GM23338 (cell line): ENCODE data around the gene PUS7. TPM values are rescaled to one million over a fixed set of nuclear protein-coding genes. Genes with fewer than 3 reads are reported as not detected.

Source experiments
- ATAC-seq: fragments of 200-7000 bp; cut with Tn5 transposase; 3 replicates; pipeline ENCODE4 v1.9.1; 2020
- DNase-seq: peaks from one replicate; pipeline ENCODE4 v3.0.0-alpha.2; 2015; ENCODE audit warnings: low spot score
- H2AFZ ChIP-seq: fragments of 200-600 bp; sonication (generic); 2 replicates; pipeline ENCODE4 v1.8.0; 2016; ENCODE audit warnings: antibody characterized with exemption, mild to moderate bottlenecking, moderate library complexity
- H3F3A ChIP-seq: fragments of 200-600 bp; sonication (generic); replicated peaks from 2 replicates; pipeline ENCODE4 v1.8.0; 2017; ENCODE audit warnings: antibody characterized with exemption, mixed run types, low read depth
- H3K27ac ChIP-seq: fragments of 200-600 bp; sonication (generic); 2 replicates; pipeline ENCODE4 v1.6.1; 2016; ENCODE audit warnings: low read depth
- H3K27me3 ChIP-seq: fragments of 200-600 bp; sonication (generic); 2 replicates; pipeline ENCODE4 v1.8.0; 2016; ENCODE audit warnings: mild to moderate bottlenecking, mixed run types, moderate library complexity; ENCODE audit not compliant: insufficient read depth
- H3K36me3 ChIP-seq: fragments of 200-600 bp; sonication (generic); 2 replicates; pipeline ENCODE4 v1.8.0; 2016; ENCODE audit warnings: mild to moderate bottlenecking; ENCODE audit not compliant: insufficient read depth
- H3K4me1 ChIP-seq: fragments of 200-600 bp; sonication (generic); 2 replicates; pipeline ENCODE4 v1.8.0; 2016; ENCODE audit warnings: mild to moderate bottlenecking, moderate library complexity; ENCODE audit not compliant: insufficient read depth
- H3K4me2 ChIP-seq: fragments of 200-600 bp; sonication (generic); 2 replicates; pipeline ENCODE4 v1.7.1; 2017; ENCODE audit warnings: mixed run types
- H3K4me3 ChIP-seq: fragments of 200-600 bp; sonication (generic); 2 replicates; pipeline ENCODE4 v1.6.1; 2016; ENCODE audit warnings: mixed run types
- H3K79me2 ChIP-seq: fragments of 200-600 bp; sonication (generic); replicated peaks from 2 replicates; pipeline ENCODE4 v1.8.0; 2017; ENCODE audit warnings: mild to moderate bottlenecking; ENCODE audit not compliant: insufficient read depth
- H3K9me2 ChIP-seq: fragments of 200-600 bp; sonication (generic); 2 replicates; pipeline ENCODE4 v1.8.0; 2017; ENCODE audit not compliant: insufficient read depth
- H4K20me1 ChIP-seq: fragments of 200-600 bp; sonication (generic); replicated peaks from 2 replicates; pipeline ENCODE4 v1.8.0; 2017; ENCODE audit warnings: mild to moderate bottlenecking; ENCODE audit not compliant: insufficient read depth
- H3K27ac Mint-ChIP-seq: 2 replicates; pipeline ENCODE4 v1.8.0; 2020; ENCODE audit warnings: inconsistent platforms, mild to moderate bottlenecking, moderate library complexity, mixed read lengths
- H3K27me3 Mint-ChIP-seq: 3 replicates; pipeline ENCODE4 v1.8.0; 2022; ENCODE audit warnings: low read depth, mild to moderate bottlenecking, moderate library complexity, mixed read lengths, inconsistent platforms; ENCODE audit not compliant: insufficient read depth, poor library complexity
- H3K36me3 Mint-ChIP-seq: 3 replicates; pipeline ENCODE4 v1.8.0; 2021; ENCODE audit warnings: low read depth, mild to moderate bottlenecking, inconsistent platforms, moderate library complexity, mixed read lengths
- H3K4me1 Mint-ChIP-seq: 3 replicates; pipeline ENCODE4 v1.8.0; 2020; ENCODE audit warnings: mild to moderate bottlenecking, inconsistent platforms, mixed read lengths
- H3K4me3 Mint-ChIP-seq: 3 replicates; pipeline ENCODE4 v1.8.0; 2021; ENCODE audit warnings: moderate library complexity, mild to moderate bottlenecking, inconsistent platforms, mixed read lengths
- H3K9me3 Mint-ChIP-seq: 3 replicates; pipeline ENCODE4 v1.8.0; 2020; ENCODE audit warnings: moderate library complexity, mild to moderate bottlenecking, inconsistent platforms, mixed read lengths
- CREB1 ChIP-seq: fragments of 250-450 bp; sonication (Bioruptor Pico); IDR thresholded peaks from 2 replicates; pipeline ENCODE4 v1.5.0; 2020; ENCODE audit warnings: low read depth, mild to moderate bottlenecking, moderate library complexity
- EZH2 ChIP-seq: fragments of 200-600 bp; sonication (generic); IDR thresholded peaks from one replicate; pipeline ENCODE4 v1.8.0; 2017; ENCODE audit warnings: antibody characterized with exemption, mild to moderate bottlenecking, low read depth; ENCODE audit not compliant: unreplicated experiment
- EZH2phosphoT487 ChIP-seq: fragments of 200-600 bp; sonication (generic); IDR thresholded peaks from one replicate; pipeline ENCODE4 v1.8.1; 2018; ENCODE audit warnings: antibody characterized with exemption; ENCODE audit not compliant: unreplicated experiment
- JUNB ChIP-seq: IDR thresholded peaks from one replicate; pipeline ENCODE4 v1.6.1; 2016; ENCODE audit warnings: antibody characterized with exemption; ENCODE audit not compliant: unreplicated experiment
- NANOG ChIP-seq: IDR thresholded peaks from 2 replicates; pipeline ENCODE4 v1.6.1; 2016; ENCODE audit warnings: antibody characterized with exemption, borderline replicate concordance
- POLR2AphosphoS5 ChIP-seq: IDR thresholded peaks from 2 replicates; pipeline ENCODE4 v1.6.1; 2016; ENCODE audit warnings: antibody characterized with exemption, low read depth
- STAT1 ChIP-seq: IDR thresholded peaks from one replicate; pipeline ENCODE4 v1.6.1; 2016; ENCODE audit warnings: antibody characterized with exemption; ENCODE audit not compliant: unreplicated experiment
- ZNF114 ChIP-seq: fragments of 250-450 bp; sonication (Bioruptor Pico); IDR thresholded peaks from 2 replicates; pipeline ENCODE4 v1.5.0; 2020; ENCODE audit warnings: mild to moderate bottlenecking, moderate library complexity
- ZNF331 ChIP-seq: fragments of 250-450 bp; sonication (Bioruptor Pico); IDR thresholded peaks from 2 replicates; pipeline ENCODE4 v1.5.0; 2020; ENCODE audit warnings: low read depth, mild to moderate bottlenecking, moderate library complexity
- polyA plus RNA-seq: library from polyadenylated mRNA; unstranded; fragments of >200 nt; fragmentation: Nextera tagmentation; extraction: Ambion mirVana; gene quantifications from 2 replicates; pipeline ENCODE4 v1.2.1, GENCODE V29; 2016
- total RNA-seq: library from RNA; depleted of rRNA; stranded (reverse); fragments of >200 nt; shearing (Covaris generic); gene quantifications from 2 replicates; pipeline ENCODE4 v1.2.3, GENCODE V29; 2014
- TF ChIP-seq, protein P1 (sequence below): IDR thresholded peaks from 2 replicates; pipeline ENCODE4 v1.6.1; 2016; ENCODE audit warnings: antibody characterized with exemption
- TF ChIP-seq, protein P2 (sequence below): IDR thresholded peaks from one replicate; pipeline ENCODE4 v1.6.1; 2018; ENCODE audit warnings: antibody characterized with exemption; ENCODE audit not compliant: unreplicated experiment
- TF ChIP-seq, protein P3 (sequence below), 2 experiments: fragments of 200-600 bp in 1 of 2; sonication (generic) in 1 of 2; conservative IDR thresholded peaks; 2 replicates each; pipeline versions ENCODE4 v1.5.1 to v1.6.1; 2016 to 2017; ENCODE audit warnings: antibody characterized with exemption in 2 of 2, low read depth in 2 of 2, mild to moderate bottlenecking in 2 of 2, moderate library complexity in 1 of 2
- TF ChIP-seq, protein P4 (sequence below): fragments of 250-450 bp; sonication (Bioruptor Pico); IDR thresholded peaks from 2 replicates; pipeline ENCODE4 v1.5.0; 2020; ENCODE audit warnings: mild to moderate bottlenecking, moderate library complexity

Gene PUS7
- total and polyA plus RNA-seq, 2 experiments from 2014 or later = 34.8 to 62.2 TPM

DNA sequence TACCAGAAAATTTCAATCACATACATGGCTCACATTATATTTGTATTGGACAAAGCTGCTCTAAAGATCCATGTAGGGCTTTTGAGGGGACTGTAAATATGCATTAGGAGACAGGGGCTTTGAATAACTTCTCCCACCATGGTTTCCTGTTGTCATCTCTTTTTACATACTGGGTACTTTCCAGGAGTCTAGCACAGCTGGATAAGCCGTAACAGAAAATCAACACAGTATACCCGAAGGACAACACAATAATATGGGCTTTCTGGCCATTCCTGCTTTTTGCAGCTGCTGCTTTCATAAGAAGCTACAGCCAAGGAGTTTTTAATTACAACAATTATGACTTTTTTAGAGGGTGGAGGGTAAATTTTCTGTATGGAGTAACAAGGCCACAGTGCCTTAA, 70.0 kb downstream of the PUS7 start:
- no peak overlapping the region for H3K4me3 Mint-ChIP-seq
- no peaks in the 10 kb centered on the region for H3K79me2 ChIP-seq
- no peak overlapping the region for H3K27ac ChIP-seq
- ATAC-seq (no peak), DNase-seq (no peak)
- H3K4me1 ChIP-seq = no peaks in the 10 kb centered on the region
- peaks cover 10% of the 10 kb centered on the region; the same call in 2 of the 3 replicates for H3K36me3 Mint-ChIP-seq
- no peak overlapping the region for H3K4me3 ChIP-seq
- no peak overlapping the region for H2AFZ ChIP-seq
- H3K27me3 ChIP-seq = no peaks in the 10 kb centered on the region
- H3F3A ChIP-seq = peaks cover 3% of the 10 kb centered on the region; the same call in 1 of the 2 replicates
- H3K4me1 Mint-ChIP-seq = no peaks in the 10 kb centered on the region
- TF ChIP-seq, protein P1, sequence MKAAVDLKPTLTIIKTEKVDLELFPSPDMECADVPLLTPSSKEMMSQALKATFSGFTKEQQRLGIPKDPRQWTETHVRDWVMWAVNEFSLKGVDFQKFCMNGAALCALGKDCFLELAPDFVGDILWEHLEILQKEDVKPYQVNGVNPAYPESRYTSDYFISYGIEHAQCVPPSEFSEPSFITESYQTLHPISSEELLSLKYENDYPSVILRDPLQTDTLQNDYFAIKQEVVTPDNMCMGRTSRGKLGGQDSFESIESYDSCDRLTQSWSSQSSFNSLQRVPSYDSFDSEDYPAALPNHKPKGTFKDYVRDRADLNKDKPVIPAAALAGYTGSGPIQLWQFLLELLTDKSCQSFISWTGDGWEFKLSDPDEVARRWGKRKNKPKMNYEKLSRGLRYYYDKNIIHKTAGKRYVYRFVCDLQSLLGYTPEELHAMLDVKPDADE = no peak
- TF ChIP-seq, protein P2, sequence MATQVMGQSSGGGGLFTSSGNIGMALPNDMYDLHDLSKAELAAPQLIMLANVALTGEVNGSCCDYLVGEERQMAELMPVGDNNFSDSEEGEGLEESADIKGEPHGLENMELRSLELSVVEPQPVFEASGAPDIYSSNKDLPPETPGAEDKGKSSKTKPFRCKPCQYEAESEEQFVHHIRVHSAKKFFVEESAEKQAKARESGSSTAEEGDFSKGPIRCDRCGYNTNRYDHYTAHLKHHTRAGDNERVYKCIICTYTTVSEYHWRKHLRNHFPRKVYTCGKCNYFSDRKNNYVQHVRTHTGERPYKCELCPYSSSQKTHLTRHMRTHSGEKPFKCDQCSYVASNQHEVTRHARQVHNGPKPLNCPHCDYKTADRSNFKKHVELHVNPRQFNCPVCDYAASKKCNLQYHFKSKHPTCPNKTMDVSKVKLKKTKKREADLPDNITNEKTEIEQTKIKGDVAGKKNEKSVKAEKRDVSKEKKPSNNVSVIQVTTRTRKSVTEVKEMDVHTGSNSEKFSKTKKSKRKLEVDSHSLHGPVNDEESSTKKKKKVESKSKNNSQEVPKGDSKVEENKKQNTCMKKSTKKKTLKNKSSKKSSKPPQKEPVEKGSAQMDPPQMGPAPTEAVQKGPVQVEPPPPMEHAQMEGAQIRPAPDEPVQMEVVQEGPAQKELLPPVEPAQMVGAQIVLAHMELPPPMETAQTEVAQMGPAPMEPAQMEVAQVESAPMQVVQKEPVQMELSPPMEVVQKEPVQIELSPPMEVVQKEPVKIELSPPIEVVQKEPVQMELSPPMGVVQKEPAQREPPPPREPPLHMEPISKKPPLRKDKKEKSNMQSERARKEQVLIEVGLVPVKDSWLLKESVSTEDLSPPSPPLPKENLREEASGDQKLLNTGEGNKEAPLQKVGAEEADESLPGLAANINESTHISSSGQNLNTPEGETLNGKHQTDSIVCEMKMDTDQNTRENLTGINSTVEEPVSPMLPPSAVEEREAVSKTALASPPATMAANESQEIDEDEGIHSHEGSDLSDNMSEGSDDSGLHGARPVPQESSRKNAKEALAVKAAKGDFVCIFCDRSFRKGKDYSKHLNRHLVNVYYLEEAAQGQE = no peak
- TF ChIP-seq EZH2 = no peak
- TF ChIP-seq EZH2phosphoT487 = no peak
- TF ChIP-seq ZNF331 (CRISPR knock-in tag) = no peak
- TF ChIP-seq ZNF114 (CRISPR knock-in tag) = no peak
- TF ChIP-seq JUNB = no peak
- TF ChIP-seq, protein P3, sequence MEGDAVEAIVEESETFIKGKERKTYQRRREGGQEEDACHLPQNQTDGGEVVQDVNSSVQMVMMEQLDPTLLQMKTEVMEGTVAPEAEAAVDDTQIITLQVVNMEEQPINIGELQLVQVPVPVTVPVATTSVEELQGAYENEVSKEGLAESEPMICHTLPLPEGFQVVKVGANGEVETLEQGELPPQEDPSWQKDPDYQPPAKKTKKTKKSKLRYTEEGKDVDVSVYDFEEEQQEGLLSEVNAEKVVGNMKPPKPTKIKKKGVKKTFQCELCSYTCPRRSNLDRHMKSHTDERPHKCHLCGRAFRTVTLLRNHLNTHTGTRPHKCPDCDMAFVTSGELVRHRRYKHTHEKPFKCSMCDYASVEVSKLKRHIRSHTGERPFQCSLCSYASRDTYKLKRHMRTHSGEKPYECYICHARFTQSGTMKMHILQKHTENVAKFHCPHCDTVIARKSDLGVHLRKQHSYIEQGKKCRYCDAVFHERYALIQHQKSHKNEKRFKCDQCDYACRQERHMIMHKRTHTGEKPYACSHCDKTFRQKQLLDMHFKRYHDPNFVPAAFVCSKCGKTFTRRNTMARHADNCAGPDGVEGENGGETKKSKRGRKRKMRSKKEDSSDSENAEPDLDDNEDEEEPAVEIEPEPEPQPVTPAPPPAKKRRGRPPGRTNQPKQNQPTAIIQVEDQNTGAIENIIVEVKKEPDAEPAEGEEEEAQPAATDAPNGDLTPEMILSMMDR (conservative IDR thresholded peaks at IDR 0.05; ENCODE audit: low read depth in 2 of 2) = no peak
- TF ChIP-seq, protein P4, sequence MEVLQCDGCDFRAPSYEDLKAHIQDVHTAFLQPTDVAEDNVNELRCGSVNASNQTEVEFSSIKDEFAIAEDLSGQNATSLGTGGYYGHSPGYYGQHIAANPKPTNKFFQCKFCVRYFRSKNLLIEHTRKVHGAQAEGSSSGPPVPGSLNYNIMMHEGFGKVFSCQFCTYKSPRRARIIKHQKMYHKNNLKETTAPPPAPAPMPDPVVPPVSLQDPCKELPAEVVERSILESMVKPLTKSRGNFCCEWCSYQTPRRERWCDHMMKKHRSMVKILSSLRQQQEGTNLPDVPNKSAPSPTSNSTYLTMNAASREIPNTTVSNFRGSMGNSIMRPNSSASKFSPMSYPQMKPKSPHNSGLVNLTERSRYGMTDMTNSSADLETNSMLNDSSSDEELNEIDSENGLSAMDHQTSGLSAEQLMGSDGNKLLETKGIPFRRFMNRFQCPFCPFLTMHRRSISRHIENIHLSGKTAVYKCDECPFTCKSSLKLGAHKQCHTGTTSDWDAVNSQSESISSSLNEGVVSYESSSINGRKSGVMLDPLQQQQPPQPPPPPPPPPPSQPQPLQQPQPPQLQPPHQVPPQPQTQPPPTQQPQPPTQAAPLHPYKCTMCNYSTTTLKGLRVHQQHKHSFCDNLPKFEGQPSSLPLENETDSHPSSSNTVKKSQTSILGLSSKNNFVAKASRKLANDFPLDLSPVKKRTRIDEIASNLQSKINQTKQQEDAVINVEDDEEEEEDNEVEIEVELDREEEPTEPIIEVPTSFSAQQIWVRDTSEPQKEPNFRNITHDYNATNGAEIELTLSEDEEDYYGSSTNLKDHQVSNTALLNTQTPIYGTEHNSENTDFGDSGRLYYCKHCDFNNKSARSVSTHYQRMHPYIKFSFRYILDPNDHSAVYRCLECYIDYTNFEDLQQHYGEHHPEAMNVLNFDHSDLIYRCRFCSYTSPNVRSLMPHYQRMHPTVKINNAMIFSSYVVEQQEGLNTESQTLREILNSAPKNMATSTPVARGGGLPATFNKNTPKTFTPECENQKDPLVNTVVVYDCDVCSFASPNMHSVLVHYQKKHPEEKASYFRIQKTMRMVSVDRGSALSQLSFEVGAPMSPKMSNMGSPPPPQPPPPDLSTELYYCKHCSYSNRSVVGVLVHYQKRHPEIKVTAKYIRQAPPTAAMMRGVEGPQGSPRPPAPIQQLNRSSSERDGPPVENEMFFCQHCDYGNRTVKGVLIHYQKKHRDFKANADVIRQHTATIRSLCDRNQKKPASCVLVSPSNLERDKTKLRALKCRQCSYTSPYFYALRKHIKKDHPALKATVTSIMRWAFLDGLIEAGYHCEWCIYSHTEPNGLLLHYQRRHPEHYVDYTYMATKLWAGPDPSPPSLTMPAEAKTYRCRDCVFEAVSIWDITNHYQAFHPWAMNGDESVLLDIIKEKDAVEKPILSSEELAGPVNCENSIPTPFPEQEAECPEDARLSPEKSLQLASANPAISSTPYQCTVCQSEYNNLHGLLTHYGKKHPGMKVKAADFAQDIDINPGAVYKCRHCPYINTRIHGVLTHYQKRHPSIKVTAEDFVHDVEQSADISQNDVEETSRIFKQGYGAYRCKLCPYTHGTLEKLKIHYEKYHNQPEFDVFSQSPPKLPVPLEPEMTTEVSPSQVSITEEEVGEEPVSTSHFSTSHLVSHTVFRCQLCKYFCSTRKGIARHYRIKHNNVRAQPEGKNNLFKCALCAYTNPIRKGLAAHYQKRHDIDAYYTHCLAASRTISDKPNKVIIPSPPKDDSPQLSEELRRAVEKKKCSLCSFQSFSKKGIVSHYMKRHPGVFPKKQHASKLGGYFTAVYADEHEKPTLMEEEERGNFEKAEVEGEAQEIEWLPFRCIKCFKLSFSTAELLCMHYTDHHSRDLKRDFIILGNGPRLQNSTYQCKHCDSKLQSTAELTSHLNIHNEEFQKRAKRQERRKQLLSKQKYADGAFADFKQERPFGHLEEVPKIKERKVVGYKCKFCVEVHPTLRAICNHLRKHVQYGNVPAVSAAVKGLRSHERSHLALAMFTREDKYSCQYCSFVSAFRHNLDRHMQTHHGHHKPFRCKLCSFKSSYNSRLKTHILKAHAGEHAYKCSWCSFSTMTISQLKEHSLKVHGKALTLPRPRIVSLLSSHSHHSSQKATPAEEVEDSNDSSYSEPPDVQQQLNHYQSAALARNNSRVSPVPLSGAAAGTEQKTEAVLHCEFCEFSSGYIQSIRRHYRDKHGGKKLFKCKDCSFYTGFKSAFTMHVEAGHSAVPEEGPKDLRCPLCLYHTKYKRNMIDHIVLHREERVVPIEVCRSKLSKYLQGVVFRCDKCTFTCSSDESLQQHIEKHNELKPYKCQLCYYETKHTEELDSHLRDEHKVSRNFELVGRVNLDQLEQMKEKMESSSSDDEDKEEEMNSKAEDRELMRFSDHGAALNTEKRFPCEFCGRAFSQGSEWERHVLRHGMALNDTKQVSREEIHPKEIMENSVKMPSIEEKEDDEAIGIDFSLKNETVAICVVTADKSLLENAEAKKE (CRISPR knock-in tag) = no peak
- TF ChIP-seq NANOG = no peak
- TF ChIP-seq STAT1 = no peak
- no peak for TF ChIP-seq CREB1 (CRISPR knock-in tag)
- TF ChIP-seq POLR2AphosphoS5 = no peak
- no peaks in the 10 kb centered on the region; the same call in 1 of the 2 replicates for H3K9me2 ChIP-seq
- H3K9me3 Mint-ChIP-seq = no peaks in the 10 kb centered on the region
- no peak overlapping the region; the same call in 1 of the 2 replicates for H3K27ac Mint-ChIP-seq
- 0 out of 2 replicates have a peak, but pooled peaks cover 5% of the 10 kb centered on the region for H4K20me1 ChIP-seq
- H3K36me3 ChIP-seq = peaks cover 3% of the 10 kb centered on the region; the same call in 1 of the 2 replicates
- no peak overlapping the region for H3K4me2 ChIP-seq
- no peaks in the 10 kb centered on the region for H3K27me3 Mint-ChIP-seq
